Endothelial cell (in vitro differentiated cells): Measurements from ENCODE around the gene ASPA. TPM values are rescaled to one million over a fixed set of nuclear protein-coding genes. Genes with fewer than 3 reads are reported as not detected.

Experiments used
- DNase-seq: peaks from one replicate; pipeline ENCODE4 v3.0.0; 2021; ENCODE audit warnings: low spot score
- H3K27ac Mint-ChIP-seq: one replicate; pipeline ENCODE4 v1.8.0; 2021; ENCODE audit warnings: mixed read lengths, inconsistent platforms; ENCODE audit not compliant: unreplicated experiment
- H3K27me3 Mint-ChIP-seq: one replicate; pipeline ENCODE4 v1.8.0; 2021; ENCODE audit warnings: mild to moderate bottlenecking, moderate library complexity, mixed read lengths, inconsistent platforms; ENCODE audit not compliant: unreplicated experiment
- H3K36me3 Mint-ChIP-seq: one replicate; pipeline ENCODE4 v1.8.0; 2021; ENCODE audit warnings: mild to moderate bottlenecking, low read depth, mixed read lengths, inconsistent platforms; ENCODE audit not compliant: unreplicated experiment
- H3K4me1 Mint-ChIP-seq: one replicate; pipeline ENCODE4 v1.8.0; 2021; ENCODE audit warnings: mild to moderate bottlenecking, mixed read lengths, inconsistent platforms; ENCODE audit not compliant: unreplicated experiment
- H3K4me3 Mint-ChIP-seq: one replicate; pipeline ENCODE4 v1.8.0; 2021; ENCODE audit warnings: mild to moderate bottlenecking, mixed read lengths, inconsistent platforms; ENCODE audit not compliant: unreplicated experiment
- H3K9me3 Mint-ChIP-seq: one replicate; pipeline ENCODE4 v1.8.0; 2021; ENCODE audit warnings: mixed read lengths, inconsistent platforms; ENCODE audit not compliant: unreplicated experiment
- CTCF ChIP-seq: fragments of 200-600 bp; sonication (generic); IDR thresholded peaks from one replicate; pipeline ENCODE4 v1.5.0; 2021; ENCODE audit warnings: antibody characterized with exemption; ENCODE audit not compliant: unreplicated experiment
- total RNA-seq: library from RNA; stranded (reverse); fragmentation: NEBNext Ultra II Directional; extraction: Animal tissue kit (Norgen Biotek cat#: 25700); gene quantifications from one replicate; pipeline ENCODE4 v1.2.1, GENCODE V29; 2021; ENCODE audit not compliant: unreplicated experiment

ASPA gene
- total RNA-seq, 1 donor from 2014 or later = not detected

GRCh38 chr17:3545151-3545550 is 69.4 kb downstream of the ASPA start:
- TF ChIP-seq CTCF = no peak
- Mint-ChIP-seq H3K4me3 (no peak overlapping the region), H3K9me3 (no peaks in the 10 kb centered on the region), H3K27ac (no peak overlapping the region), H3K36me3 (peaks cover 4% of the 10 kb centered on the region), H3K4me1 (peaks cover 3% of the 10 kb centered on the region), H3K27me3 (peaks cover 8% of the 10 kb centered on the region)
- no peak for DNase-seq

GRCh38 chr17:3546521-3546920 is 70.7 kb downstream of the ASPA start:
- H3K9me3 Mint-ChIP-seq = no peaks in the 10 kb centered on the region
- no peaks in the 10 kb centered on the region for H3K4me1 Mint-ChIP-seq
- peaks cover 8% of the 10 kb centered on the region for H3K27me3 Mint-ChIP-seq
- peaks cover 4% of the 10 kb centered on the region for H3K36me3 Mint-ChIP-seq
- DNase-seq = no peak
- no peak overlapping the region for H3K27ac Mint-ChIP-seq
- no peak for TF ChIP-seq CTCF
- no peak overlapping the region for H3K4me3 Mint-ChIP-seq

- no peak for TF ChIP-seq CTCF
- no peak for DNase-seq
- Mint-ChIP-seq H3K4me1 (no peaks in the 10 kb centered on the region), H3K27ac (no peak overlapping the region), H3K36me3 (peaks cover 4% of the 10 kb centered on the region), H3K4me3 (no peak overlapping the region), H3K9me3 (no peaks in the 10 kb centered on the region), H3K27me3 (peaks cover 6% of the 10 kb centered on the region)
Measured at GRCh38 chr17:3546997-3547396, 71.2 kb downstream of the ASPA start.

- H3K27ac Mint-ChIP-seq = no peak overlapping the region
- H3K4me1 Mint-ChIP-seq = no peaks in the 10 kb centered on the region
- no peaks in the 10 kb centered on the region for H3K9me3 Mint-ChIP-seq
- no peak for DNase-seq
- peaks cover 4% of the 10 kb centered on the region for H3K36me3 Mint-ChIP-seq
- no peak for TF ChIP-seq CTCF
- peaks cover 6% of the 10 kb centered on the region for H3K27me3 Mint-ChIP-seq
- no peak overlapping the region for H3K4me3 Mint-ChIP-seq
Measured at GRCh38 chr17:3547628-3548027, 71.8 kb downstream of the ASPA start.

GRCh38 chr17:3549610-3550162 is 73.9 kb downstream of the ASPA start:
- no peaks in the 10 kb centered on the region for H3K4me1 Mint-ChIP-seq
- H3K27me3 Mint-ChIP-seq = peaks cover 5% of the 10 kb centered on the region
- TF ChIP-seq CTCF = no peak
- H3K9me3 Mint-ChIP-seq = no peaks in the 10 kb centered on the region
- H3K36me3 Mint-ChIP-seq = peaks cover 4% of the 10 kb centered on the region
- H3K27ac Mint-ChIP-seq = no peak overlapping the region
- no peak overlapping the region for H3K4me3 Mint-ChIP-seq
- no peak for DNase-seq
